OCI-LY1 (cell line): ENCODE results near the gene GRK5.

Source experiments
- H2AFZ ChIP-seq: fragments of 200-600 bp; sonication (generic), shearing (Covaris generic); 2 replicates; pipeline ENCODE4 v1.6.0; 2014; ENCODE audit warnings: antibody characterized with exemption, mild to moderate bottlenecking, low read length
- H3F3A ChIP-seq: fragments of 200-600 bp; sonication (generic), shearing (Covaris generic); 2 replicates; pipeline ENCODE4 v1.6.0; 2014; ENCODE audit warnings: mild to moderate bottlenecking, antibody characterized with exemption, low read length, moderate library complexity; ENCODE audit not compliant: insufficient read depth
- H3K27ac ChIP-seq: fragments of 200-600 bp; sonication (generic); 2 replicates; pipeline ENCODE4 v1.5.1; 2014; ENCODE audit warnings: low read length, mixed run types, mild to moderate bottlenecking, low read depth; ENCODE audit not compliant: poor library complexity, severe bottlenecking
- H3K27me3 ChIP-seq: fragments of 200-600 bp; sonication (generic); 2 replicates; pipeline ENCODE4 v1.6.0; 2014; ENCODE audit warnings: antibody characterized with exemption, mild to moderate bottlenecking, low read length, moderate library complexity; ENCODE audit not compliant: insufficient read depth
- H3K36me3 ChIP-seq: fragments of 200-600 bp; sonication (generic); 2 replicates; pipeline ENCODE4 v1.6.1; 2014; ENCODE audit warnings: mild to moderate bottlenecking, antibody characterized with exemption, low read length, moderate library complexity, mixed read lengths; ENCODE audit not compliant: insufficient read depth
- H3K4me1 ChIP-seq: fragments of 200-600 bp; sonication (generic); 2 replicates; pipeline ENCODE4 v1.5.1; 2014; ENCODE audit warnings: mild to moderate bottlenecking, low read length, moderate library complexity; ENCODE audit not compliant: insufficient read depth, severe bottlenecking
- H3K4me2 ChIP-seq: fragments of 200-600 bp; sonication (generic), shearing (Covaris generic); 2 replicates; pipeline ENCODE4 v1.6.1; 2014; ENCODE audit warnings: low read length
- H3K4me3 ChIP-seq: fragments of 200-600 bp; sonication (generic); 2 replicates; pipeline ENCODE4 v1.5.1; 2014; ENCODE audit warnings: low read length, low read depth, mild to moderate bottlenecking, mixed read lengths; ENCODE audit not compliant: poor library complexity, severe bottlenecking
- H3K79me2 ChIP-seq: fragments of 200-600 bp; shearing (Covaris generic); 2 replicates; pipeline ENCODE4 v1.6.1; 2016; ENCODE audit warnings: mixed run types, low read length, mixed read lengths; ENCODE audit not compliant: insufficient read depth
- H3K9ac ChIP-seq: fragments of 200-600 bp; sonication (generic), shearing (Covaris generic); 2 replicates; pipeline ENCODE4 v1.6.1; 2014; ENCODE audit warnings: mild to moderate bottlenecking, low read length, mixed read lengths
- H3K9me2 ChIP-seq: fragments of 200-600 bp; sonication (generic), shearing (Covaris generic); 2 replicates; pipeline ENCODE4 v1.6.1; 2014; ENCODE audit warnings: low read depth, mild to moderate bottlenecking, low read length, mixed read lengths
- H3K9me3 ChIP-seq: fragments of 200-600 bp; shearing (Covaris generic); 2 replicates; pipeline ENCODE4 v1.6.1; 2014; ENCODE audit warnings: low read length, mixed read lengths
- H4K20me1 ChIP-seq: fragments of 200-600 bp; sonication (generic), shearing (Covaris generic); 2 replicates; pipeline ENCODE4 v1.6.0; 2016; ENCODE audit warnings: mild to moderate bottlenecking, low read length; ENCODE audit not compliant: insufficient read depth
- EZH2 ChIP-seq: fragments of 200-600 bp; sonication (generic), shearing (Covaris generic); IDR thresholded peaks from 2 replicates; pipeline ENCODE4 v1.8.0; 2017; ENCODE audit warnings: borderline replicate concordance, mixed run types, mild to moderate bottlenecking, antibody characterized with exemption, low read length, moderate library complexity, mixed read lengths
- TF ChIP-seq, protein P1 (sequence below): fragments of 200-600 bp; sonication (generic), shearing (Covaris generic); IDR thresholded peaks from 2 replicates; pipeline ENCODE4 v1.5.1; 2017; ENCODE audit warnings: mild to moderate bottlenecking, antibody characterized with exemption, low read length, moderate library complexity, mixed read lengths

GRK5 gene

DNA sequence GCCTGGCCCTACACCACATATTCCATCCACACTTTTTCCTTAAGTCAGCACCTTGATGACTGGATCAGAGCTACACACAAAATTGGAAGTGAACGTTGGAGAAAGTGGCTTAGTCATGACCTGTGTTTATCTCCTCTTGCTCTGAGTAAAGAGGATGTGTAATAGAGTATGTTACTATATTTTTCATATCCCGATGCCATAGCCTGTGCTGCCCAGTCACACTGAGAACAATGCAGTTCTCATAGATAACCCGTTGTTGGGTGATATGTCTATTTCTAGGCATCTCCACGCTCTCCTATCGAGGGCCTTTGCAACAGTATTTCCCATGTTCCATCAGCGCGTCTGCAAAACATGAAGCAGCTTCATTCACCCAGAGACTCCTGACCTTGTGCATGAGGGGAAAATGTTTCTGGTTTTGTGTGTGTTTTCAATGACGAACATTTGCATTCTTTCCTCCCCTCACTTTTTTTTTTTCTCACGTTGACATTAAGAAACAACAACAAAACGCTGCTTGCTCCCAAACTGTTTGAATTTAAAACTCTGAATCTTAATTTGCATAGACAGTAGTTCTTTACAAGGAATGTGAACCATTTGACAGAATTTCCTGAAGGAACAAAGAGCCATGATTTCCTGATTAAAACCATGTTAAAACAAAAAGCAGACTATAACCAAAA lies 43.4 kb downstream of the GRK5 start:
- Histone ChIP-seq H4K20me1 (no peaks in the 10 kb centered on the region), H3K4me2 (no peak overlapping the region), H3K9ac (no peak overlapping the region), H3K27ac (no peak overlapping the region), H3K79me2 (no peaks in the 10 kb centered on the region), H3F3A (no peaks in the 10 kb centered on the region), H3K4me1 (no peaks in the 10 kb centered on the region), H3K9me3 (no peaks in the 10 kb centered on the region), H3K4me3 (no peak overlapping the region), H3K36me3 (no peaks in the 10 kb centered on the region), H2AFZ (no peak overlapping the region), H3K9me2 (no peaks in the 10 kb centered on the region), H3K27me3 (no peaks in the 10 kb centered on the region)
- TF ChIP-seq, protein P1, sequence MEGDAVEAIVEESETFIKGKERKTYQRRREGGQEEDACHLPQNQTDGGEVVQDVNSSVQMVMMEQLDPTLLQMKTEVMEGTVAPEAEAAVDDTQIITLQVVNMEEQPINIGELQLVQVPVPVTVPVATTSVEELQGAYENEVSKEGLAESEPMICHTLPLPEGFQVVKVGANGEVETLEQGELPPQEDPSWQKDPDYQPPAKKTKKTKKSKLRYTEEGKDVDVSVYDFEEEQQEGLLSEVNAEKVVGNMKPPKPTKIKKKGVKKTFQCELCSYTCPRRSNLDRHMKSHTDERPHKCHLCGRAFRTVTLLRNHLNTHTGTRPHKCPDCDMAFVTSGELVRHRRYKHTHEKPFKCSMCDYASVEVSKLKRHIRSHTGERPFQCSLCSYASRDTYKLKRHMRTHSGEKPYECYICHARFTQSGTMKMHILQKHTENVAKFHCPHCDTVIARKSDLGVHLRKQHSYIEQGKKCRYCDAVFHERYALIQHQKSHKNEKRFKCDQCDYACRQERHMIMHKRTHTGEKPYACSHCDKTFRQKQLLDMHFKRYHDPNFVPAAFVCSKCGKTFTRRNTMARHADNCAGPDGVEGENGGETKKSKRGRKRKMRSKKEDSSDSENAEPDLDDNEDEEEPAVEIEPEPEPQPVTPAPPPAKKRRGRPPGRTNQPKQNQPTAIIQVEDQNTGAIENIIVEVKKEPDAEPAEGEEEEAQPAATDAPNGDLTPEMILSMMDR = no peak
- no peak for TF ChIP-seq EZH2

DNA sequence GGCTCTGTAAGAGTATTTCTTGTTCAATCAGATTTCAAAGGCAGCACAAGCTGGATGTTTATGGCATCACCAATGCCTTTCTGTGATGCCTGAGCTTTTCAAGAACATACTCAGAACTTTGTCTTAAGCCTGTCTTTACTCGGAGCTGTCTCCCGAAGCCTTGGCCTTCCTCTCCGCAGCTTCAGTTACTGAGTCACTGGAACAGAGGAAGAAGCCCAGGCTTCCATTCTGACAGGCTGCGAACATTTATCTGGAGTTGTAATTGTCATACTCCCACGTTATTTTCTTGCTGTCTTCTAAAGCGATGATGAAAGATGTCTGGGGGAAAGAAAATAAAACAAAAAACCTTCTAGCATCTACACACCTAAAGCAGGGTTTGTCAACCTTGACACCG lies 43.9 kb downstream of the GRK5 start:
- H2AFZ ChIP-seq = no peak overlapping the region
- no peak overlapping the region for H3K27ac ChIP-seq

DNA sequence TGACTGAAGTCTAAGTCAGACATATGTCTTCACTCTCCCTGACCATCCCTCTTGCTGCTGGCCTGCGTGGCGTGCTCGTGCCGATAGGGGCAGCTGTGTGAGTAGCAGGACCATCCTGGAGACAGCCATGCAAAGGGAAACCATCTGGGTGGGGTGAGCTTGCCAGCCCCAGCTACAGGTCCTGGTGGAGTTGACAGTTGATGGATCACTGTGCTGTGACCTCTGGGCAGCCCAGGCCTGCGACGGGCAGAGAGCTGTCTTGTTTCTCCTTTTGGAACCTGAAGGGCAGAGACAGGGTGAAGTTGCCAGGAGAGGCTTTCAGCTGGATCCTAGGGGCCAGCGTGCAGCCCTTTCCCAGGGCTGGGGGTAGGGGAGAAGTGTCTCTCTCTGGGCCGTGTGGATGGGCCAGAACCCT lies 44.7 kb downstream of the GRK5 start:
- no peaks in the 10 kb centered on the region for H3K9me3 ChIP-seq
- no peaks in the 10 kb centered on the region for H3K9me2 ChIP-seq
- no peaks in the 10 kb centered on the region for H4K20me1 ChIP-seq
- H3K4me1 ChIP-seq = no peaks in the 10 kb centered on the region
- no peaks in the 10 kb centered on the region for H3K27me3 ChIP-seq
- H3F3A ChIP-seq = no peaks in the 10 kb centered on the region
- no peaks in the 10 kb centered on the region for H3K36me3 ChIP-seq
- no peak overlapping the region for H2AFZ ChIP-seq
- H3K9ac ChIP-seq = no peak overlapping the region
- H3K4me3 ChIP-seq = no peak overlapping the region
- H3K4me2 ChIP-seq = no peak overlapping the region
- H3K27ac ChIP-seq = no peak overlapping the region
- no peak for TF ChIP-seq EZH2
- TF ChIP-seq, protein P1 = no peak
- H3K79me2 ChIP-seq = no peaks in the 10 kb centered on the region

More for the DNA sequence above, 43.9 kb downstream of the GRK5 start:
- no peaks in the 10 kb centered on the region for H3F3A ChIP-seq
- TF ChIP-seq, protein P1 = no peak
- no peak for TF ChIP-seq EZH2
- no peak overlapping the region for H3K4me3 ChIP-seq
- H3K9me3 ChIP-seq = no peaks in the 10 kb centered on the region
- no peaks in the 10 kb centered on the region for H3K79me2 ChIP-seq
- no peak overlapping the region for H3K9ac ChIP-seq
- no peaks in the 10 kb centered on the region for H3K36me3 ChIP-seq
- no peaks in the 10 kb centered on the region for H4K20me1 ChIP-seq
- no peak overlapping the region for H3K4me2 ChIP-seq
- H3K27me3 ChIP-seq = no peaks in the 10 kb centered on the region
- H3K4me1 ChIP-seq = no peaks in the 10 kb centered on the region
- no peaks in the 10 kb centered on the region for H3K9me2 ChIP-seq
